HepG2 (cell line): ENCODE measurements around the gene CABLES2. TPM values are rescaled to one million over a fixed set of nuclear protein-coding genes. Genes with fewer than 3 reads are reported as not detected.
A peak's percentile ranks its signal among the peaks of the same experiment; 100 is the strongest.

Experiments used
- FOSL2 ChIP-seq: sonication (generic); formaldehyde crosslinking; IDR thresholded peaks from 2 replicates; pipeline ENCODE4 v1.4.0; 2020; ENCODE audit warnings: missing genetic modification reagents
- GATA4 ChIP-seq: sonication (generic); IDR thresholded peaks from 2 replicates; pipeline ENCODE4 v1.6.1; 2016; ENCODE audit warnings: antibody characterized with exemption, low read depth, borderline replicate concordance
- MTA3 ChIP-seq: sonication (generic); formaldehyde crosslinking; IDR thresholded peaks from 2 replicates; pipeline ENCODE4 v1.4.0; 2020; ENCODE audit warnings: missing genetic modification reagents
- PCBP1 ChIP-seq: fragments of 200-400 bp; formaldehyde crosslinking; IDR thresholded peaks from 2 replicates; pipeline ENCODE4 v1.6.1; 2017; ENCODE audit warnings: mild to moderate bottlenecking, low read depth, low read length, borderline replicate concordance
- SP5 ChIP-seq: IDR thresholded peaks from 2 replicates; pipeline ENCODE4 v1.6.1; 2016; ENCODE audit warnings: low read depth, borderline replicate concordance
- ZNF138 ChIP-seq: sonication (generic); formaldehyde crosslinking; IDR thresholded peaks from 2 replicates; pipeline ENCODE4 v1.5.0; 2020; ENCODE audit warnings: mild to moderate bottlenecking, low read depth, missing genetic modification reagents
- ZNF768 ChIP-seq: sonication (generic); formaldehyde crosslinking; IDR thresholded peaks from 2 replicates; pipeline ENCODE4 v1.4.0; 2020; ENCODE audit warnings: missing genetic modification reagents
- ZSCAN9 ChIP-seq: IDR thresholded peaks from 2 replicates; pipeline ENCODE4 v1.6.1; 2016; ENCODE audit warnings: borderline replicate concordance
- polyA plus RNA-seq, 8 experiments: library from polyadenylated mRNA; depleted of rRNA in 3 of 8; stranded (reverse) in 7 of 8; unstranded in 1 of 8; fragments of >200 nt; fragmentation: Illumina TruSeq in 4 of 8; extraction: Trizol in 4 of 8; gene quantifications; 2 replicates each; pipeline versions ENCODE4 v1.2.1 to v1.2.3, GENCODE V29; 2011 to 2016; ENCODE audit warnings: low read depth in 4 of 8, missing spikeins in 1 of 8, mixed read lengths in 1 of 8; ENCODE audit not compliant: insufficient read depth in 1 of 8
- total RNA-seq, 5 experiments: library from RNA; depleted of rRNA; stranded (reverse); fragments of >200 nt; fragmentation: Illumina TruSeq; extraction: Trizol; gene quantifications; 2 replicates each; pipeline ENCODE4 v1.2.3, GENCODE V29; 2016; ENCODE audit warnings: low read depth in 1 of 5
- TF ChIP-seq, protein P1 (sequence below): sonication (generic); formaldehyde crosslinking; IDR thresholded peaks from 2 replicates; pipeline ENCODE4 v1.5.1; 2020; ENCODE audit warnings: missing genetic modification reagents, mild to moderate bottlenecking, borderline replicate concordance
- TF ChIP-seq, protein P2 (sequence below): IDR thresholded peaks from 2 replicates; pipeline ENCODE4 v1.6.1; 2016; ENCODE audit warnings: missing compliant biosample characterization, missing genetic modification reagents, borderline replicate concordance
- TF ChIP-seq, protein P3 (sequence below): sonication (generic); formaldehyde crosslinking; IDR thresholded peaks from 2 replicates; pipeline ENCODE4 v1.8.1; 2023; ENCODE audit warnings: mild to moderate bottlenecking, missing genetic modification reagents
- TF ChIP-seq, protein P4 (sequence below): sonication (generic); formaldehyde crosslinking; IDR thresholded peaks from 2 replicates; pipeline ENCODE4 v1.4.0; 2020; ENCODE audit warnings: missing genetic modification reagents

Gene CABLES2
- total and polyA plus RNA-seq, 2 of the 13 experiments (the other 11 are each of a cell fraction or from before 2014, with no cell fraction given) = 5.2 to 9.7 TPM

DNA sequence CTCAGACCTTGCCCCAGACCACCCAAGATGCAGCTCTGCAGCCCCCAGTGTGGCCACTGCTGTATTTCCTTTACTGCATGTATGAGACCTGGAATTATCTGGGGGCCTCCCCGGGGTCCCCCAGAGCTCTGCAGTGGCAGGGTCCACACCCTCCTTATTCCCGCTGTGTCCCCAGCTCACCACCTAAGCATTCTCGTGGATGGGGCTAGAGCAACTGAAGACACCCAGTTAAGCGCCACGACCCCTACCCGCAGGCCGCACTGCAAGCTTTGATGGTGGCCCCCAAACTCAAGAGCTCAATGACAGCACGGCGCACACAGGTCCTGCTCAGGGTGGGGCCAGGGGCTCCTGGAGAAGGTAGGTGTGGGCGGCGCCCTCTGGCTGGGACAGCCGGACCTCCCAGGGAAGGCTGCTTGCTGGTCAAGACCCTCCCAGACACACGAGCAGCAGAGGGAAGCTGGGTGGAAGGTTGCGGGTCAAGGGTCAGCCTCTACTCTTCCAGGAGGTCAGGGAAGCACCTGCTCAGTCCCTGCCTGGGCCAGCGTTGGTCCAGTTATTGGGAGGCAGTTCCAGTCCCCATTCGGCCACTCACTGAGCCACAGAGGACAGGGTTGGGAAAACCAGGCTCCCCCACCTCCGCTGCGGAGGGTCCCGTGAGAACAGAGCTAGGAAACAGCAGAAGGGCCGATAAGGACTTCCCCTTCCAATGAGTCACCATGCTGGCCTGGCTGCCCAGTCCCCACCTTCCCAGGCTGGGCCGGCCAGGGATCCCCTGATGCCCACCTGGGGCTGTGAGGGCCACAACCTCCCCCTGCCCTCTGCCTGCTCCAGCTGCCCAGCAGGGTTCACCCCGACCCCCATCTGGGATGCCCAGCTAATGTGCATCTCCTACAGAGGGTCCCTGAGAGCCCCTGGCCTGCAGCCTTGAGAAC lies 42.9 kb downstream of the CABLES2 start (continued):
- TF ChIP-seq PCBP1 (0 out of 2 replicates have a peak, but pooled peaks have one; percentile 19), ZNF138 (CRISPR knock-in tag) (0 out of 2 replicates have a peak, but pooled peaks have one; percentile 50), SP5 (no peak), GATA4 (no peak), ZSCAN9 (no peak), ZNF768 (CRISPR knock-in tag) (peak; percentile 4; the same call in 1 of the 2 replicates), FOSL2 (CRISPR knock-in tag) (no peak; the same call in 1 of the 2 replicates), MTA3 (CRISPR knock-in tag) (no peak)
- TF ChIP-seq, protein P1, sequence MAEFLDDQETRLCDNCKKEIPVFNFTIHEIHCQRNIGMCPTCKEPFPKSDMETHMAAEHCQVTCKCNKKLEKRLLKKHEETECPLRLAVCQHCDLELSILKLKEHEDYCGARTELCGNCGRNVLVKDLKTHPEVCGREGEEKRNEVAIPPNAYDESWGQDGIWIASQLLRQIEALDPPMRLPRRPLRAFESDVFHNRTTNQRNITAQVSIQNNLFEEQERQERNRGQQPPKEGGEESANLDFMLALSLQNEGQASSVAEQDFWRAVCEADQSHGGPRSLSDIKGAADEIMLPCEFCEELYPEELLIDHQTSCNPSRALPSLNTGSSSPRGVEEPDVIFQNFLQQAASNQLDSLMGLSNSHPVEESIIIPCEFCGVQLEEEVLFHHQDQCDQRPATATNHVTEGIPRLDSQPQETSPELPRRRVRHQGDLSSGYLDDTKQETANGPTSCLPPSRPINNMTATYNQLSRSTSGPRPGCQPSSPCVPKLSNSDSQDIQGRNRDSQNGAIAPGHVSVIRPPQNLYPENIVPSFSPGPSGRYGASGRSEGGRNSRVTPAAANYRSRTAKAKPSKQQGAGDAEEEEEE (CRISPR knock-in tag) = 0 out of 2 replicates have a peak, but pooled peaks have one; percentile 20
- TF ChIP-seq, protein P2, sequence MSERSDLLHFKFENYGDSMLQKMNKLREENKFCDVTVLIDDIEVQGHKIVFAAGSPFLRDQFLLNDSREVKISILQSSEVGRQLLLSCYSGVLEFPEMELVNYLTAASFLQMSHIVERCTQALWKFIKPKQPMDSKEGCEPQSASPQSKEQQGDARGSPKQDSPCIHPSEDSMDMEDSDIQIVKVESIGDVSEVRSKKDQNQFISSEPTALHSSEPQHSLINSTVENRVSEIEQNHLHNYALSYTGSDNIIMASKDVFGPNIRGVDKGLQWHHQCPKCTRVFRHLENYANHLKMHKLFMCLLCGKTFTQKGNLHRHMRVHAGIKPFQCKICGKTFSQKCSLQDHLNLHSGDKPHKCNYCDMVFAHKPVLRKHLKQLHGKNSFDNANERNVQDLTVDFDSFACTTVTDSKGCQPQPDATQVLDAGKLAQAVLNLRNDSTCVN (CRISPR knock-in tag) = no peak
- TF ChIP-seq, protein P3, sequence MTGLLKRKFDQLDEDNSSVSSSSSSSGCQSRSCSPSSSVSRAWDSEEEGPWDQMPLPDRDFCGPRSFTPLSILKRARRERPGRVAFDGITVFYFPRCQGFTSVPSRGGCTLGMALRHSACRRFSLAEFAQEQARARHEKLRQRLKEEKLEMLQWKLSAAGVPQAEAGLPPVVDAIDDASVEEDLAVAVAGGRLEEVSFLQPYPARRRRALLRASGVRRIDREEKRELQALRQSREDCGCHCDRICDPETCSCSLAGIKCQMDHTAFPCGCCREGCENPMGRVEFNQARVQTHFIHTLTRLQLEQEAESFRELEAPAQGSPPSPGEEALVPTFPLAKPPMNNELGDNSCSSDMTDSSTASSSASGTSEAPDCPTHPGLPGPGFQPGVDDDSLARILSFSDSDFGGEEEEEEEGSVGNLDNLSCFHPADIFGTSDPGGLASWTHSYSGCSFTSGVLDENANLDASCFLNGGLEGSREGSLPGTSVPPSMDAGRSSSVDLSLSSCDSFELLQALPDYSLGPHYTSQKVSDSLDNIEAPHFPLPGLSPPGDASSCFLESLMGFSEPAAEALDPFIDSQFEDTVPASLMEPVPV = 0 out of 2 replicates have a peak, but pooled peaks have one; percentile 35
- TF ChIP-seq, protein P4, sequence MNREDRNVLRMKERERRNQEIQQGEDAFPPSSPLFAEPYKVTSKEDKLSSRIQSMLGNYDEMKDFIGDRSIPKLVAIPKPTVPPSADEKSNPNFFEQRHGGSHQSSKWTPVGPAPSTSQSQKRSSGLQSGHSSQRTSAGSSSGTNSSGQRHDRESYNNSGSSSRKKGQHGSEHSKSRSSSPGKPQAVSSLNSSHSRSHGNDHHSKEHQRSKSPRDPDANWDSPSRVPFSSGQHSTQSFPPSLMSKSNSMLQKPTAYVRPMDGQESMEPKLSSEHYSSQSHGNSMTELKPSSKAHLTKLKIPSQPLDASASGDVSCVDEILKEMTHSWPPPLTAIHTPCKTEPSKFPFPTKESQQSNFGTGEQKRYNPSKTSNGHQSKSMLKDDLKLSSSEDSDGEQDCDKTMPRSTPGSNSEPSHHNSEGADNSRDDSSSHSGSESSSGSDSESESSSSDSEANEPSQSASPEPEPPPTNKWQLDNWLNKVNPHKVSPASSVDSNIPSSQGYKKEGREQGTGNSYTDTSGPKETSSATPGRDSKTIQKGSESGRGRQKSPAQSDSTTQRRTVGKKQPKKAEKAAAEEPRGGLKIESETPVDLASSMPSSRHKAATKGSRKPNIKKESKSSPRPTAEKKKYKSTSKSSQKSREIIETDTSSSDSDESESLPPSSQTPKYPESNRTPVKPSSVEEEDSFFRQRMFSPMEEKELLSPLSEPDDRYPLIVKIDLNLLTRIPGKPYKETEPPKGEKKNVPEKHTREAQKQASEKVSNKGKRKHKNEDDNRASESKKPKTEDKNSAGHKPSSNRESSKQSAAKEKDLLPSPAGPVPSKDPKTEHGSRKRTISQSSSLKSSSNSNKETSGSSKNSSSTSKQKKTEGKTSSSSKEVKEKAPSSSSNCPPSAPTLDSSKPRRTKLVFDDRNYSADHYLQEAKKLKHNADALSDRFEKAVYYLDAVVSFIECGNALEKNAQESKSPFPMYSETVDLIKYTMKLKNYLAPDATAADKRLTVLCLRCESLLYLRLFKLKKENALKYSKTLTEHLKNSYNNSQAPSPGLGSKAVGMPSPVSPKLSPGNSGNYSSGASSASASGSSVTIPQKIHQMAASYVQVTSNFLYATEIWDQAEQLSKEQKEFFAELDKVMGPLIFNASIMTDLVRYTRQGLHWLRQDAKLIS (CRISPR knock-in tag) = no peak
